Fibroblast of lung (primary cell): Measurements from ENCODE around the gene CEMIP.

Experiments used
- EZH2 ChIP-seq: IDR thresholded peaks from 2 replicates; pipeline ENCODE4 v1.5.1; 2012; ENCODE audit warnings: low read length, control low read depth, mild to moderate bottlenecking; ENCODE audit errors: missing control alignments
- TF ChIP-seq, protein P1 (sequence below), 2 donors: IDR thresholded peaks in 1 of 2; conservative IDR thresholded peaks in 1 of 2; 1 replicate in 1 of 2; 2 replicates in 1 of 2; pipeline ENCODE4 v1.5.1; 2011 to 2012; ENCODE audit warnings: low read length in 2 of 2, control low read depth in 1 of 2, inconsistent platforms in 1 of 2, low read depth in 1 of 2, mild to moderate bottlenecking in 1 of 2

DNA sequence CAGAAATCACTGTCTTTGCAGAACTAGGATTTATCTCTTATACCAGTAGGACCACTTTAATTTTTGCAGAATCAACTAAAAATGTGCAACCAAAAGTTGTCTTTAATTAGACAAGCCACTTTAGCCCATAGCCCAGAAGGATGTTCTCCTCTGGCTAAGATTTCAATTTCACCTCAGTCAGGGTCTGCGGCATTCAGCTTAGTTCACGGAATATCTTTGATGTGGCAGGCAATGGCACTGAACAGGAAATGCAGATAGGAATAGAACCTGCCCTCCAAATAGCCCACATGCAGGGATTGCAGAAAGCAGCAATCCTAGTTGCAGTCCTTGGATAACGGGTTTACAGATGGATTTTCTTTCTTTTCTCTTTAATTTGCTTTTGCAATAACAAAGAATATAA lies 109.7 kb downstream of the CEMIP start:
- TF ChIP-seq, protein P1, sequence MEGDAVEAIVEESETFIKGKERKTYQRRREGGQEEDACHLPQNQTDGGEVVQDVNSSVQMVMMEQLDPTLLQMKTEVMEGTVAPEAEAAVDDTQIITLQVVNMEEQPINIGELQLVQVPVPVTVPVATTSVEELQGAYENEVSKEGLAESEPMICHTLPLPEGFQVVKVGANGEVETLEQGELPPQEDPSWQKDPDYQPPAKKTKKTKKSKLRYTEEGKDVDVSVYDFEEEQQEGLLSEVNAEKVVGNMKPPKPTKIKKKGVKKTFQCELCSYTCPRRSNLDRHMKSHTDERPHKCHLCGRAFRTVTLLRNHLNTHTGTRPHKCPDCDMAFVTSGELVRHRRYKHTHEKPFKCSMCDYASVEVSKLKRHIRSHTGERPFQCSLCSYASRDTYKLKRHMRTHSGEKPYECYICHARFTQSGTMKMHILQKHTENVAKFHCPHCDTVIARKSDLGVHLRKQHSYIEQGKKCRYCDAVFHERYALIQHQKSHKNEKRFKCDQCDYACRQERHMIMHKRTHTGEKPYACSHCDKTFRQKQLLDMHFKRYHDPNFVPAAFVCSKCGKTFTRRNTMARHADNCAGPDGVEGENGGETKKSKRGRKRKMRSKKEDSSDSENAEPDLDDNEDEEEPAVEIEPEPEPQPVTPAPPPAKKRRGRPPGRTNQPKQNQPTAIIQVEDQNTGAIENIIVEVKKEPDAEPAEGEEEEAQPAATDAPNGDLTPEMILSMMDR (conservative IDR thresholded peaks at IDR 0.05 in 1 of 2, IDR thresholded peaks at IDR 0.05 in 1 of 2; ENCODE audit: low read depth in 1 of 2, low read length in 2 of 2): no peak
- no peak for TF ChIP-seq EZH2
